Measurements from ENCODE around the gene MAGOH.
"Not testable (repeated sequence)": the region's sequence is repeated elsewhere in the genome, so short reads cannot be mapped to it uniquely, and the experiment has no call there.

MAGOH gene

DNA sequence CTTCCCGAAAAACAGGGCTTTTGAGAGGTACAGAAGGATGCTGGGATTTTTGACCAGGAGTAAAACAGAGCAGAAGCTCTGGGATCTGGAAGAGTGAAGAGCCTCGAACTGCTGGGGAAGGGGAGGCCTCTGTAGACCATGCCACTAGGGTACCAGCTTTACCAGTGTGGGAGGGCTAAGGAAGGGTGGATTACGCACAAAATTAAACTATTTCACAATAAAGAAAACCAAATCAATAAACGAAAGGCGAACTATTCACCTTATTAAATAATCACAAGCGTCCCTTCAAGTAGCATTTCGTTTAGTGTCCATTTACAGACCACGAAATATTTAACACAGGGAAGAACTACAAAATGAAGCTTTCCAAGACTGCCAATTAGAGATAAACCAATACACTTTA, 18.6 kb downstream of the MAGOH start:
- DNase-seq = no peak

- no peak for DNase-seq
Measured at GRCh38 chr1:53218201-53218600, 20.1 kb downstream of the MAGOH start.

DNA sequence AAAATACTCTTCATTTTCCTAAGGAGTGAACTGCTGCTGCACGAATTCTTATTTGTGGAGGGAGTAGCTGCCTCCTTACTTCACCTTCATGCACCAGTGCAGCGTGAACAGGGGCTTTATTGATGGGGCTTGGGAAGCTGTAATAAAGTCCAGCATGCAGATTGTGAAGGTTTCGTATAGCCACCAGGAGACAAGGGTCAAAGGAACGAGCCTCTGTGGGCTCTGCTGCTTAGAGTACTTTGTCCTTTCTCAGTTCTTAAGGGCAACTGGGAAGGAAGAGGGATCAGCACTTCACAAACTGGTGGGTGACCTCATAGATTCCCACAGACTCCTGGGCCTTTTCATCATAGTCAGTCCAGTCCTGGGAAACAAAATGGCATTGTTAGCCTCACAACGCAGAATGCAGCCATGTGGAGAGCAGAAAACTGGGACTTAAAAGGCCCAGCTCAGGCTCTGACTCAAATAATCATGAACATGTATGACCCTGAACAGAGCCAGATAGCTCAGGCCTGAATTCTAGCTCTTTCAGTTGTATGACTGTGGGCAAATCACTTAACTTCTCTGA, 23.9 kb downstream of the MAGOH start:
- DNase-seq = no peak

DNA sequence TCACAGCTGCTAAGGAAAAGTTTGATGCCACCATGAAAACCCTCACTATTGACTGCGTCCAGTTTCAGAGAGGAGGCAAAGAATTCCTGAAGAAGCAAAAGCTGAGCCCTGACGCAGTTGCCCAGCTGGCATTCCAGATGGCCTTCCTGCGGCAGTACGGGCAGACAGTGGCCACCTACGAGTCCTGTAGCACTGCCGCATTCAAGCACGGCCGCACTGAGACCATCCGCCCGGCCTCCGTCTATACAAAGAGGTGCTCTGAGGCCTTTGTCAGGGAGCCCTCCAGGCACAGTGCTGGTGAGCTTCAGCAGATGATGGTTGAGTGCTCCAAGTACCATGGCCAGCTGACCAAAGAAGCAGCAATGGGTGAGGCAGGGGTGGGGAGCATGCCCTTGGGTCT, 27.4 kb downstream of the MAGOH start:
- DNase-seq = no peak

GRCh38 chr1:53210352-53210751, 28.0 kb downstream of the MAGOH start:
- no peak for DNase-seq

- DNase-seq = no peak
Measured at GRCh38 chr1:53207726-53208125, 30.6 kb downstream of the MAGOH start.

- DNase-seq = no peak
Measured at GRCh38 chr1:53206735-53207379, 31.5 kb downstream of the MAGOH start.

GRCh38 chr1:53206083-53206685, 32.1 kb downstream of the MAGOH start:
- not testable (repeated sequence) for DNase-seq

GRCh38 chr1:53205496-53205895, 32.8 kb downstream of the MAGOH start:
- not testable (repeated sequence) for DNase-seq

GRCh38 chr1:53203466-53203865, 34.9 kb downstream of the MAGOH start:
- no peak for DNase-seq

DNA sequence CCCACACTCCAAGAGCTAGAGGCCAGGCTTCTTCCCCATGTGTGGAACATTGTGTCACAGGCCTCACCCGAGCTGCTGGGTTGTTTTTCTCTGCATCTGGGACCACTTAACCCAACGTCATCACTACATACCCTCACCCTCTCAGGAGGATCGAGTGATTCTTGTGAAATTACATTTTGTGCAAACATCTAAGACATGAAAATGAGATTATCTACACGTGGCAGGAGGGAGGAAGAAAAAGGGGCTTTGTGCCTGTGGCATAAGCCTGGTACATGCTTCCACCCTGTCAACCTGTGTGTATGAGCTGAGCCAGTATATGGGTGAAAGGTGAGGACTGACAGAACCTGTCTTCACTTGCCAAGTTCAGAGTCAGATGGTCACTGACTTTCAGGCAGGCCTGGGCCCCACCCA, 40.1 kb downstream of the MAGOH start:
- no peak for DNase-seq

- no peak for DNase-seq
Measured at GRCh38 chr1:53197291-53198200, 40.8 kb downstream of the MAGOH start.

DNA sequence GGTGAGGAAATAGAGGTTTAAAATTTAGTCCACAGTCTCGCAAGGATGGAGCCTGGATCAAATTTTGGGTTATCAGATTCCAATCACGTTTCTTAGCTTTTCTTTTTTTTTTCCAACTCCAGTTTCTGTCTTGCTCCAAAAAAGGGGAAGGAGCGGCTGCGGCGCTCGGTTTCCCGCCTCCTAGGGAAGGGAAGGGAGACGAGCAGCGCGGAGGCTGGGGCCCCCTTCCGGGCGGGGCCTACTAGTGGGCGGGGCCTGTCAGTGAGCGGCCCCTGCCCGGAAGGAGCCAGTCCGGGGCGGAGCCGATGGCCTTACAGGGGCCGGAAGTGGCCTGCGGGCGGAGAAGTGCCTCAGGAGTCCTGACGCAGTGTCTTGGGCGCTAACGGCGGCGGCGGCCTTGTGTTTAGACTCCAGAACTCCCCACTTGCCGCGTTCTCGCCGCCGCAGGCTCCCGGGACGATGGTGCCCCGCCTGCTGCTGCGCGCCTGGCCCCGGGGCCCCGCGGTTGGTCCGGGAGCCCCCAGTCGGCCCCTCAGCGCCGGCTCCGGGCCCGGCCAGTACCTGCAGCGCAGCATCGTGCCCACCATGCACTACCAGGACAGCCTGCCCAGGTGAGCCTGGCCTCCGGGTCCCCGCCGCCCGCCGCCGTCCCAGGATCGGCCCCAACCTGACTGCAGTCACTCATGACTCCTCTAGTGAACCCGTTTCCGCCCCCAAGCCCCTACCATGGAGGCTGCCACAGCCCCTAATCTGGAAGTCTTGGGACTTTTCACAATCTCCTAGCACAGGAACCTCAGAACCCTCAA, 41.6 kb downstream of the MAGOH start, which contains the start of gene CPT2:
Gene CPT2 (plus strand): TSS at position 340 of the 806 bp plus-strand sequence. CDS start 120 bp downstream, at position 460.
- DNase-seq = peak; percentile 96

DNA sequence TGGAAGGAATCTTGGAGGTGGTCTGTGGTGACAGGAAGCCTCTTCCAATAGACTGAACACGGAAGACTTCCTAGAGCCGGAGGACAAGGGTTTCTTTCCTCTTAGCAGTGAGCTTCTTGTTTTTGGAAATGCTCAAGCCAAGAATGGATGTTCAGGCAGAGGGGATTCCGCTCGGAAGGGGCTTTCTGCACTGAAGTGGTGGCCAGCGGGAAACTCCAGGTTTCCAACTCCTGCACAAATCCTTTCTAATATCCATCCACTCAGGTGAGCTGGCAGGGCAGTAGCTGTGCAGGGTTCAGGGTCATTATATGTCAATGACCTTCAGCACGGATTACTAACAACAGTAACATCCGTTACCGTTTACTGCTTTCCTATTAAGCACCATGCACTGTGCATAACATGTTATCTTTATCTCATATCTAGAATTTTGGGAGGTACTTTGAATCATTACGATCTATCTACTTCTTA, 42.3 kb downstream of the MAGOH start:
- no peak for DNase-seq

GRCh38 chr1:53195246-53196016, 42.9 kb downstream of the MAGOH start:
- no peak for DNase-seq

DNA sequence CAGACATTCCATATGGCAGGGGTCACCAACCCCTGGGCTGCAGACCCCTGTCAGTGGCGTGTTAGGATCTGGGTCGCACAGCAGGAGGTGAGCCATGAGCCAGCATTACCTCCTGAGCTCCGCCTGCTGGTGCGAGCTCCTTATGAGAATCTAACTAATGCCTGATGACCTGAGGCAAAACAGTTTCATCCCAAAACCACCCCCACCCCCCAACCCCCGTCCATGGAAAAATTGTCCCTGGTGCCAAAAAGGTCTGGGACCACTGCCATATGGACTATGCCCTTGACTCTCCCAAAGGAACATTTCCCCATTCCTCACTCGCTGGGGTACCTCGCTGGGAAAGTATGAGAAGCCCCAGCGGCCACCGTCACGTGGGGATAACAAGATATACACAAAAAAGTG, 48.1 kb downstream of the MAGOH start:
- DNase-seq = no peak

DNA sequence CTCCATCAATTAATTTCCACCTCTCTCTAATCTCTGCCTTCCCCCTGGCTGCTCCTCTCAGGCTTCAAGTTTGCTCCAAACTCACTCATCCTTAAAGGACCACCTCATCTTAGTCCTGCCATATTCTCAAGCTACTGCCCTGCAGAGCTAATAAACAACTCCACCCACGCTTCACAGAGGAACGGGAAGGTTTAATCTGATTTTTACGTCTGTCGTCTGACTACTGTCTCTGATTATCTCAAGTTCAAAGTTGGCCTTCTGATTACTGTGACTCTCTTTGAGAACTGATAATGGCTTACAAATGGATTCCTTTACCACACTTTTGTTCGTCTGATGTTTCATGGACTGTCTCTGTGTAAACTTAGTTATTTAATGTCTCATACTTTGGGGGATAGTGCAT, 49.3 kb downstream of the MAGOH start:
- DNase-seq = no peak

DNA sequence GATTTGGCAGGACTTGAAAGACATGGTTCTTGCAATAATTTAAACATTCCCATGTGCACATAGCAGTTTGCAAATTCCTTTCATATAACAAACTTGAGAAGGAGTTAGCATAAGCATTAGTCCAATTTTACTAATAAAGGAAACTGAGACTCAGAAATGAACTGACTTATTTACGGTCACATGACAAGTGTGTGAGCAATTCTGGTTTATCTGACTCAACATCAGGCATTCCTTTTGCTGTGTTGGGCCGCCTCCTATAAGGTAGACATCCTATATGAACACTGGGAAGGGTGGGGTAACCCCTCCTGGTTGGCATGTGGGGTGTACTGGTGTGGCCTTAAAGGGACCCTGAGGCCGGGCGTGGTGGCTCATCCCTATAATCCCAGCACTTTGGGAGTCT, 50.2 kb downstream of the MAGOH start:
- DNase-seq = no peak

- DNase-seq = no peak
Measured at GRCh38 chr1:53187401-53187800, 50.9 kb downstream of the MAGOH start.

DNA sequence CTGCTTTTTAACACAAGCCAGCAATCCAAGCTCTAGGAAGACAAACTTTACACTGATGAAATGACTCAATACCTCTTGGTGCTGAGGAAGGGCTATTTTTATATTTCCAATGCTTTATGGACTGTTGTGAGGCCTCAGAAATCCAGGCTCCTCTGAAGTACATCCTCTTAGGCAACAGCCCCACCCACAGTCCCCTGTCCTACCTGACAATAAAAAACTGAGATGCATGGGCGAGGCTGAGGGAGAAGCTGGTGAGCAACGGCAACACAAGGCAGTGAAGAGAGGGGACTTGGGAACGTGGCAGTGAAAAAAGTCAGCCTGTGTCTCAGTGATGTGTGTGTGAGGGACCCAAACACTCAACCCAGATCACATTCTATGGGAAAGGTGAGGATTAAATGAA, 51.8 kb downstream of the MAGOH start:
- no peak for DNase-seq

GRCh38 chr1:53185955-53186297, 52.4 kb downstream of the MAGOH start:
- DNase-seq = not testable (repeated sequence)
